Astrocyte of the spinal cord (primary cell): Measurements from ENCODE around the gene ITGAV.

Experiments used
- DNase-seq: peaks from one replicate; pipeline ENCODE4 v3.0.0; 2011; ENCODE audit warnings: low read depth, low spot score
- H3K4me3 ChIP-seq: 2 replicates; pipeline ENCODE4 v1.5.1; 2011; ENCODE audit warnings: low read depth, mild to moderate bottlenecking, low read length, moderate library complexity
- in situ Hi-C: cut with HindIII; loops from 2 replicates; pipeline ENCODE4 v1.10.0; 2017; ENCODE audit warnings: low sequenced_read_pairs
- TF ChIP-seq, protein P1 (sequence below): IDR thresholded peaks from 2 replicates; pipeline ENCODE4 v1.5.1; 2012; ENCODE audit warnings: low read depth, mild to moderate bottlenecking, low read length, inconsistent platforms

The ITGAV gene

DNA sequence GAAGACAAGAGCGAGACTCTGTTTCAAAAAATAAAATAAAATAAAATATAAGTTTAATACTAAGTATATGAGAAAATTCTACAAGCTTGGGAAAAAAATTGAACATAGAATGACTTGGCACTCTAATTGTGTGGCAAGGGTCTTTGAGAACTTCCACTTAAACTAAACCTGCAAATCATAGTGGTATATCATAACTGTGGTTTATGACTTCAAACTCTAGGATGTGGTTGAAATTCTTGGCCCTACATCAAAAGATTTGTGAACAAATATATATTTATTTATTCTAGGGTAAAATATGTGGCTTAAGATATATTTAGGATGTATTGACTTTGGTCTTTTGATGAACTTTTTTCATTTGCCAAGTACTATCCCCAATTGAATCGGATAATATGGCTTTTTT lies 100.9 kb downstream of the ITGAV start:
- H3K4me3 ChIP-seq: no peak overlapping the region
- no peak for DNase-seq
- TF ChIP-seq, protein P1, sequence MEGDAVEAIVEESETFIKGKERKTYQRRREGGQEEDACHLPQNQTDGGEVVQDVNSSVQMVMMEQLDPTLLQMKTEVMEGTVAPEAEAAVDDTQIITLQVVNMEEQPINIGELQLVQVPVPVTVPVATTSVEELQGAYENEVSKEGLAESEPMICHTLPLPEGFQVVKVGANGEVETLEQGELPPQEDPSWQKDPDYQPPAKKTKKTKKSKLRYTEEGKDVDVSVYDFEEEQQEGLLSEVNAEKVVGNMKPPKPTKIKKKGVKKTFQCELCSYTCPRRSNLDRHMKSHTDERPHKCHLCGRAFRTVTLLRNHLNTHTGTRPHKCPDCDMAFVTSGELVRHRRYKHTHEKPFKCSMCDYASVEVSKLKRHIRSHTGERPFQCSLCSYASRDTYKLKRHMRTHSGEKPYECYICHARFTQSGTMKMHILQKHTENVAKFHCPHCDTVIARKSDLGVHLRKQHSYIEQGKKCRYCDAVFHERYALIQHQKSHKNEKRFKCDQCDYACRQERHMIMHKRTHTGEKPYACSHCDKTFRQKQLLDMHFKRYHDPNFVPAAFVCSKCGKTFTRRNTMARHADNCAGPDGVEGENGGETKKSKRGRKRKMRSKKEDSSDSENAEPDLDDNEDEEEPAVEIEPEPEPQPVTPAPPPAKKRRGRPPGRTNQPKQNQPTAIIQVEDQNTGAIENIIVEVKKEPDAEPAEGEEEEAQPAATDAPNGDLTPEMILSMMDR: no peak
- in situ Hi-C loops: no loop called here

DNA sequence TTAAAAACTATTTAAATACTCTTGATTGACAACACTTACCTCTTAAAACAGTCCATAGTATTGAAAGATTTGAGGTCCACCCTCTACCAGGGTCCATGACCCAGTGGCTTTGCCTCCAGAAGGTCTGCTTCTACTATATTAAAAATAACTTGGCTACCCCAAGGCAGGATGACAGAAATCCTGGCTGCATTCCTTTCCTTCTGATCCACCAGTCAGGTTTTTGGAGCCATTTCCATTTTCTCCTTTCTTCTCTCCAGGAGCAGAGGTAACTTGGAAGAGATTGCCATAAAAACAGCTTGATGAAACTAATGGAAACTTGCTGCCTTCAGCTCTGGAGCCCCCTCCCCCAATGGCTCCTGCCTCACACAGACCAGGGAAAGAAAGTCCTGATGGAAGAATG lies 101.4 kb downstream of the ITGAV start:
- in situ Hi-C loops: no loop called here
- H3K4me3 ChIP-seq: no peak overlapping the region
- TF ChIP-seq, protein P1: no peak
- no peak for DNase-seq

DNA sequence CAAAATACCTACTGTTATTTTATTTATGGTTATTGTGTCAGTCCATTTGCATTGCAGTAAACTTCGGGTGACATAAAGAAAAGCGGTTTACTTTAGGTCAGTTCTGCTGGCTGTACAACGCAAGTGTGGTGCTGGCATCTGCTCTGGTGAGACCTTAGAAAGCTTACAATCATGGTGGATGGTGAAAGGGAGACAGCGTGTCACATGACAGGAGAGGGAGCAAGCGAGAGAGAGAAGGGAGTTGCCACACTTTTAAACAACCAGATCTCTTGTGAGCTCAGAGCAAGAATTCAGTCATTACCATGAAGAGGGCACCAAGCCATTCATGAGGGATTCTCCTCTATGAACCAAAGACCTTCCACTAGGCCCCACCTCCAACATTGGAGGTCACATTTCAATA lies 102.0 kb downstream of the ITGAV start:
- in situ Hi-C loops: no loop called here
- H3K4me3 ChIP-seq: no peak overlapping the region
- TF ChIP-seq, protein P1: no peak
- DNase-seq: no peak

DNA sequence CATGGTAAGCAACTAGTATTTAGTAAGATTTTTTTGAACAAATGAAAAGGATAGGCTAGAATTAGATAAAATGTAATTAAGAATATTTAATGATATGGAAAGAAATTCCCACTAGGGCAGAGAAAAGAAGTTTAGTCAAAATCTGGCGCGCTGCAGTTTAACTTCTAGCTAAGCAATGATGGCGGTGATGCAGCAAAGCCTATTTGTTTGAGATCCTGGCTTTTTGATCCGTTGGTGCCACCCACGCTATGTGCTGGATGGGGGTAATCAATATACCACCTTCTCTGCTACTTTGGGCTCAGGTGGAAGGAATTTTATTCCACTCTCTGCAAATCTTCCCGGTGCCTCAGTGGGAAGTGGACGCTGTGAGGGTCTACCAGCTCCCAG lies 103.6 kb downstream of the ITGAV start:
- no peak for DNase-seq
- TF ChIP-seq, protein P1: no peak
- peak overlapping the region; percentile 72 for H3K4me3 ChIP-seq
- in situ Hi-C loops: no loop called here

DNA sequence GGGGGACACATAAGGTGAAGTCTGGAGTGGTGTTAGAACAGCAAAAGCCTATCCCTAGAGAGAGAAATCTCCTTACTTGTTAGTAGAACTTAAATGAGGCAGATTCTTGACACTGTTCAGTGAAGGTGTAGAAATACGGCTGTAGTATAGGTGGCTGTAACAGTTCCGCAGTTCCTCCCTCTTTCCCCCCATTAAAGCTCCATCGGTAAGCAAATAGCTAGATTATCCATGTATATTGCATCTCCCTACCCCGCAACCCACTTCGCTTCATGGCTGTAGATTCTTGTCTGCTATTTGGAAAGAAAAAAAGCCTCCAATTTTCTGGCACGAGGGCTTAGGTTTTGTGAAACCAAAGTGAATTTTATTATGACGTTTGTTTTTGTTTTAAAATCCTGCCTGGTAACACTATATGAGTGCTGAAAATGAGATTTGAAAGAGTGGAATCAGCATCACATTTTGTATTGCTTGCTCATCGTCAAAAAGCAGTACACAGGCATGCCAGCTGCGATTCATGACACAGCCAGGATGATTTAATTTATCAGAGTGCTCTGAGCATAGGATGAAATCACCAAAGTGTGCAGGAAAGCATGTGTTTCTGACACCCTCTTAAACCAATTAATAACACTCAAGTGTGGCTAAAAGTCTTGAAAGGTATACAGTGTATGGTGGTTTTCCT lies 105.4 kb downstream of the ITGAV start:
- TF ChIP-seq, protein P1: no peak
- in situ Hi-C loops: no loop called here
- peak overlapping the region; percentile 72 for H3K4me3 ChIP-seq
- peak; percentile 54 for DNase-seq

DNA sequence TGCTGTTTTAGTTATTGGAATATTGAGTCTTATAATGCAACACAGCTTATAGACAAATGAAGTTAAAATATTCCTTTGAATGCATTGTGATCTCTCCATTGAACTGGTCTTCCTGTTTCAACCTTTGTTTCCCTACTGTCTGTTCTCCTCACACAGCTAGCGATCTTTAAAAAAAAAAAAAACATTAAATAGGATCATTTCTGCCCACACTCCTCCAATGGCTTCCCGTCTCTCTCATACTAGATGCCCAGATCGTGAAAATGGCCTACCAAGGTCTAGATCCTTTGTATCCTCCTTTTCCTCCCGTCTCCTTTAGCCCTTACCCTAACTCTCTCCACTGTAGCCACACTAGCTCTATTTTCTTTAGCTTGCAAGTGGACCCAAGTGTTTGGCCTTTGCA lies 106.4 kb downstream of the ITGAV start:
- TF ChIP-seq, protein P1: no peak
- DNase-seq: no peak
- H3K4me3 ChIP-seq: no peak overlapping the region
- in situ Hi-C loops: no loop called here
